Suppressor macrophage treated with lipopolysaccharide for 1 hour (primary cell): ENCODE results near the gene C2CD2.
A peak's percentile ranks its signal among the peaks of the same experiment; 100 is the strongest.
"Not testable (repeated sequence)": the region's sequence is repeated elsewhere in the genome, so short reads cannot be mapped to it uniquely, and the experiment has no call there.

Source experiments
- DNase-seq, 3 donors: peaks; one replicate each; pipeline ENCODE4 v3.0.0-alpha.2; 2020 to 2022

C2CD2 gene

GRCh38 chr21:41973861-41974751 is 20.3 kb upstream of the C2CD2 start:
- peak; percentile 40 to 60 (median 41) for DNase-seq

- DNase-seq, result no peak
These were observed 19.6 kb upstream of the C2CD2 start for GRCh38 chr21:41973427-41973831.

GRCh38 chr21:41972511-41973205 is 18.8 kb upstream of the C2CD2 start:
- DNase-seq, result no peak

GRCh38 chr21:41971891-41972290 is 18.1 kb upstream of the C2CD2 start:
- no peak for DNase-seq

GRCh38 chr21:41970751-41971653 is 17.2 kb upstream of the C2CD2 start:
- no peak for DNase-seq

- no peak for DNase-seq
These were observed 16.2 kb upstream of the C2CD2 start for GRCh38 chr21:41970106-41970391.

- DNase-seq, result no peak
These were observed 13.9 kb upstream of the C2CD2 start for GRCh38 chr21:41967708-41968107.

GRCh38 chr21:41966872-41967621 is 13.2 kb upstream of the C2CD2 start:
- no peak for DNase-seq

- no peak for DNase-seq
These were observed 12.4 kb upstream of the C2CD2 start for GRCh38 chr21:41966041-41966833.

- no peak for DNase-seq
These were observed 11.7 kb upstream of the C2CD2 start for GRCh38 chr21:41965461-41966013.

GRCh38 chr21:41965045-41965444 is 11.2 kb upstream of the C2CD2 start:
- no peak for DNase-seq

GRCh38 chr21:41964171-41964570 is 10.4 kb upstream of the C2CD2 start:
- no peak for DNase-seq

GRCh38 chr21:41962425-41962966 is 8.7 kb upstream of the C2CD2 start:
- DNase-seq, result no peak

GRCh38 chr21:41961753-41962152 is 7.9 kb upstream of the C2CD2 start:
- no peak for DNase-seq

GRCh38 chr21:41961282-41961701 is 7.5 kb upstream of the C2CD2 start:
- peak in 1 of 3 donors; percentile 14 for DNase-seq

GRCh38 chr21:41960386-41960785 is 6.6 kb upstream of the C2CD2 start:
- no peak for DNase-seq

- DNase-seq, result not testable (repeated sequence)
These were observed 5.9 kb upstream of the C2CD2 start for GRCh38 chr21:41959697-41960096.

GRCh38 chr21:41958886-41959563 is 5.2 kb upstream of the C2CD2 start:
- DNase-seq, result no peak

GRCh38 chr21:41957991-41958766 is 4.4 kb upstream of the C2CD2 start:
- DNase-seq, result no peak
